Fibroblast of skin of back (primary cell): ENCODE data around the gene ZSWIM9.

Experiments
- DNase-seq: peaks from one replicate; pipeline ENCODE4 v3.0.0-alpha.2; 2013

Gene ZSWIM9

GRCh38 chr19:48175578-48175977 lies 5.1 kb downstream of the ZSWIM9 start:
- no peak for DNase-seq

- no peak for DNase-seq
These were observed 5.7 kb downstream of the ZSWIM9 start for GRCh38 chr19:48176226-48176625.

- DNase-seq, result no peak
These were observed 11.0 kb downstream of the ZSWIM9 start for GRCh38 chr19:48181505-48181904.

- DNase-seq, result no peak
These were observed 12.0 kb downstream of the ZSWIM9 start for GRCh38 chr19:48182434-48182833.

GRCh38 chr19:48183356-48183755 lies 12.9 kb downstream of the ZSWIM9 start:
- no peak for DNase-seq

DNA sequence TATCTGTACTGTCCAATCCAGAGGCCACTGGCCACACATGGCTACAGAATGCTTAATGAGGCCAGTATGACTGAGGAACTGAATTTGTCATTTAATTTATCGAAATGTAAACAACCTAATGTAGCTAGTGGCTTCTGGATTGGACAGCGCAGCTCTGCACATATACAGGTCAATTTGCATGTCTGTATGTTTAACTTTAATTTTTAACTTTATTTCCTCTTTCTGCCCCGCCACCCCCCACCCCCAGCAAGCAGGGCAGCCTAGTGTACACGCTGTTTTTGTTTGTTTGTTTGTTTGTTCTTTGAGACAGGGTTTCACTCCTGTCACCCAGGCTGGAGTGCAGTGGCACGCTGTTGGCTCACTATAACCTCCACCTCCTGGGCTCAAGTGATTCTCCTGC lies 15.5 kb downstream of the ZSWIM9 start:
- no peak for DNase-seq

DNA sequence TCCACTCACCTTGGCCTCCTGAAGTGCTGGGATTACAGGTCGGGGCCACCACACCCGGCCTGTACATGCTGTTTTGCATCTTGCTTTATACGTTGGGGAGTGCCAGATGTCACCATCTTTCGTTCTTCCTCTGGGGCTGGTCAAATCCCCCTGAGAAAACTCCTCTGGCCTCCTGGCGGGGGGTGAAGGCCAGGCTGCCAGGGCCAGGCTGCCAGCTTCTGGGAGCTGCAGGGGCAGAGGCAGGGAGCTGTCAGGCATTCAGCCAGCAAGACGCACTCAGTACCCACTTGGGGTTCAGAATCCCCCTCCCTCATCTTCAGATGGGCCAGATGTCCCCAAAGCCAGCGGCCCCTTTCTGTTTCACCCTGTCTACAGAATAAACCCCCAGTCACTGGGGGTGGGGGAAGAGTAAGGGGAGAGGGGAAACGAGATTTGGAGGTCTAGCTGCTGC lies 16.1 kb downstream of the ZSWIM9 start:
- no peak for DNase-seq

DNA sequence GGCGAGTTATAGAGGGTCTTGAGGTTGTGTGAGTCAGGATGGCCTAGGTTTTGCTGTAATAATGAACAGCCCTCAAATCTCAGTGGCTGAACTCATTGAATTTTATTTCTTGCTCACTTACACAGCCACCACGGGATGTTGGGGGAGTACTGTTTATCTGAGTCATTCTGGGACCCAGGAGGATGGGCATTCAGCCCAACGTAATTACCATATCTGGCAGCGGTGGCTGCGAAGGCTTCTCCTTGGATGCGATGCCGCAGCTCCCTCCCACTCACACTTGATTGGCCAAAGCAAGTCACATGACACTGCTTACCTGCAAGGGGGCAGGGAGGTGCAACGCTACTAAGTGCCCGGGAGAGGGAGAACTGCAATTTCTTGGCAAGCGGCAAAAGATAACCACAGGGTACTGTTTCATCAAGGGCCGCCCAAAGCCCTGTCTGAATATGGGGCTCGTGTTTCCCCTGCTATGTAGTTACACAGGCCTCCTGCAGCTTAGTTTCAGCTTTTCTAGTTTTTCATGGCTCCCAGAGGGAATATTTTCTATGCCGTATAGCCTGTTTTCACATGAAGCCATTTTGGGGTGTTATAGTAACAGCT lies 19.9 kb downstream of the ZSWIM9 start:
- peak; percentile 44 for DNase-seq

DNA sequence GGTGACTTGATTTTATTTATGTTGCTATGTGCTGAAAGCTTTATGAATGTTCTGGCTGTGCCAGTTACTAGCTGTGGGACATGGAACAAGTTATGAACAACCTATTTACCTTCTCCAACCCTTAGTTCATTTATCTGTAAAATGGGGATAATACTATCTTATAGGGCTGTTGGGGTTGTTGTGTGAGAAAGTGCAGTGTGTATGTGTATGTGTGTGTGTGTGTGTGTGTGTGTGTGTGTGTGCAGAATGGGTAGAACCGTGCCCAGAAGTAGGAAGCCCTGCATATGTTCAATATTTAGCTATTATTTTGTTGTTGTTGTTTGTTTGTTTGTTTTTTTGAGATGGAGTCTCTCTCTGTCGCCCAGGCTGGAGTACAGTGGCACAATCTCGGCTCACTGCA lies 20.4 kb downstream of the ZSWIM9 start:
- no peak for DNase-seq

GRCh38 chr19:48192750-48193149 lies 22.3 kb downstream of the ZSWIM9 start:
- no peak for DNase-seq

DNA sequence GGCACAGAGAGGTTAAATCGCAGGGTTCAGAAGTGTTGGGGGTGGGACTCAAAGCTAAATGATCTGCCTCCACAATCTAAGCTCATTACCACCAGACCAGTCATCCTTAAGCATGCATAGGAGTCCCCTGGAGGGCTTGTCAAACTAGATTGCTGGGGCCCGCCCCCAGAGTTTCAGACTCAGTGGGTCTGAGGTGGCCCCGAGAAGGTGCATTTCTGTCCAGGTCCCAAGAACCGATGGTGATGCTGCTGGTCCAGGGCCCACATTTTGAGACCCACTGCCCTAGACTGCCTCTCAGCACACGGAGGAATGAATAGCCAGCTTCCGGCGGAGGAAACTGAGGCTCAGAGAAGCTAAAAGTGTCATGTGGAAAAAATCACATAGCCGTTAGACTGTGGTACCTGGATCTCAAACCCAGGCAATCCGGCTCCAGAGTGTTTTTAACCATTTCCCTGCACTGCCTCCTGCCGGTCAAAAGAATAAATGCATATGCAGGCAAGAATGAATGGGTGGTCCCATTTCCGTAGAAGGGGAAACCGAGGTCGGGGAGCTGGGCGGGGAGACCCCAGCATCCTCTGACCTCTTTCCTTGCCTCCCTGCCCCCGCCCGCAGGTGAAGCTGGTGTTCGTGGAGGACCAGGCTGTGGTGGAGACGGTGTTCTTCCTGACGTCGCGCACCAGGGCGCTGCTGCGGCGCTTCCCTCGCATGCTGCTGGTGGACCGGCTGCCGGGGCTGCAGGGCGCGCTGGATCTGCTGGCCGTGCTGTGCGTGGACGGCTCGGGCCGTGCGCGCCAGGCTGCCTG lies 23.8 kb downstream of the ZSWIM9 start:
- DNase-seq, result no peak

DNA sequence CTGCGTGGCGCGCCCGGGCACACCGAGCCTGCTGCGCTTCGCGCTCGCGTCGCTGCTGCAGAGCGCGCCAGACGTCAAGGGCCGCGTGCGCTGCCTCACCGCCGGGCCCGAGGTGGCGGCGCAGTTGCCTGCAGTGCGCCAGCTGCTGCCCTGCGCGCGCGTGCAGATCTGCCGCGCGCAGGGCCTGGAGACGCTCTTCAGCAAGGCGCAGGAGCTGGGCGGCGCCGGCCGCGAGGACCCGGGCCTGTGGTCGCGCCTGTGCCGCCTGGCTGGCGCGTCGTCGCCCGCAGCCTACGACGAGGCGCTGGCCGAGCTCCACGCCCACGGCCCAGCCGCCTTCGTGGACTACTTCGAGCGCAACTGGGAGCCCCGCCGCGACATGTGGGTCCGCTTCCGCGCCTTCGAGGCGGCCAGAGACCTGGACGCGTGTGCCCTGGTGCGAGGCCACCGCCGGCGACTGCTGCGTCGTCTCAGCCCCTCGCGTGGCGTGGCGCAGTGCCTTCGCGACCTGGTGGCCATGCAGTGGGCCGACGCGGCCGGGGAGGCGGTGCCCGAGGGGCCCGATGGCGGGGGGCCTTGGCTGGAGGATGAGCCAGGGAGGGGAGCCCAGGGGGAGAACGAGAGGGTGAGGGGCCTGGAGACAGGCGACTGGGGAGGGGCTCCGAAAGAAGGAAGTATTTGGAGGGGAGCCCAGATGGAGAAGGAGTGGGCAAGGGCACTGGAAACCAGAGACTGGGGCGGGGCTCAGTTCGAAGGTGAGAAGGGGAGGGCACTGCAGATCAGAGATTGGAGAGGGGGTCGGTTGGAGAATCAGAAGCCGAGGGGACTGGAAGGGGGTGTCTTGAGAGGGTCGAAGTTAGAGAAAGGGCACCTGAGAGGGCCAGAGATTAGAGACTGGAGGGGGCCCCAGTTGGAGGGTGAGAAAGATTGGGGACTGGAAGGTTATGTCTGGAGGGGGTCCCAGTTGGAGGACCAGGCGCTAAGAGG lies 24.7 kb downstream of the ZSWIM9 start:
- no peak for DNase-seq

- DNase-seq, result no peak
These were observed 25.9 kb downstream of the ZSWIM9 start for GRCh38 chr19:48196321-48196763.

GRCh38 chr19:48196933-48197665 lies 26.6 kb downstream of the ZSWIM9 start:
- no peak for DNase-seq

DNA sequence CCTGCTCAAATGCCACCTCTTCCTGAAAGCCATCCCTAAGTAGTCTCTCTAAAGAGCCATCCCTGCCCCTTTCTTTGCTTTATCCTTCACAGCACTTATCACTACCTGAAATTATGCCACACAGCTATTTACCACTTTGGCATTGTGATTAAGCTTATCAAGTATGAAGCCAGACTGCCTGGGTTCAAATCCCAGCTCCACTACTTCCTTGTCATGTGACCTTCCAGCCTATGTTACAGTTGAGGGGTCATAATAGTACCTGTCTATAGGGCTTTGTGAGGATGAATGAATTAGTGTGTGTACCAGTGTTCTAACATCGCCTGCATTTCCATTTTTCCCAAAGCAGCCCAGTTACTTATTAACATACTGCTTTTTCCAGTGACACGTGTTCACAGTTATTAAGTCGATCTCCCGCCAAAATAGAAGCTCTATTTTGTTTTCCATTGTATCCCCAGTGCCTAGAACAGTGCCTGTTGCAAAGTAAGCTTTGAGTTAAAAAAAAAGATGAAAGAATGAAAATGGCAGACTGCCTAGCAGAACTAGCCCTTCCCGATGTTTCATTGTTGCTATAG lies 32.8 kb downstream of the ZSWIM9 start:
- no peak for DNase-seq

- peak; percentile 95 for DNase-seq
These were observed 33.5 kb downstream of the ZSWIM9 start for GRCh38 chr19:48203794-48204628.

DNA sequence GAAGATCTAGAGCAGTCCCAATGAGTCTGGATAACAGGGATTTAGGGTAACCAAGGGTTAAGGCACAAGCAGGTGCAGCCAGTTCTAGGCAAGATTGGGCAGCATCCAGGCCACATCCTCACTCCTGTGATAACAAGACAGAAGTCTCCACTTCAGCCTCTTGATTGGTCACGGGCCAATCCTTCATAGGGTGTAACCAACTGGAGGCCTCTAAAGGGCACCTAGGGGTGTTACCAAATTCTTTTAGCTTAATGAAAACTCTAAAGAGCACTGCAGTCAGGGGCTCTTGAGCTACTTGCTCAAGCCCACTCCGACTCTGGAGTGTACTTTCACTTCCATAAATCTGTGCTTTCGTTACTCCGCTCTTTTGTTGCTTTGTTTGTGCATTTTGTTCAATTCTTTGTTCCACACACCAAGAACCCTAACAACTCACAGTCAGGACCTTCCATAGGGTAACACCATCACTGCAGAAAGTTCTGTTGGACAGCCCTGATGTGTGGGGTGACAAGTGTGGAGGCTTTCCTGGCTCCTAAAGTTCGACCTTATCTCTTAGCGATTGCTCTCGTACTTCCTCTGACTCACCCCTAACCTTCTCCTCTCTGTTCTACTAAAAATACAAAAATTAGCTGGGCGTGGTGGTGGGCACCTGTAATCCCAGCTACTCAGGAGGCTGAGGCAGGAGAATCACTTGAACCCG lies 36.1 kb downstream of the ZSWIM9 start:
- no peak for DNase-seq

DNA sequence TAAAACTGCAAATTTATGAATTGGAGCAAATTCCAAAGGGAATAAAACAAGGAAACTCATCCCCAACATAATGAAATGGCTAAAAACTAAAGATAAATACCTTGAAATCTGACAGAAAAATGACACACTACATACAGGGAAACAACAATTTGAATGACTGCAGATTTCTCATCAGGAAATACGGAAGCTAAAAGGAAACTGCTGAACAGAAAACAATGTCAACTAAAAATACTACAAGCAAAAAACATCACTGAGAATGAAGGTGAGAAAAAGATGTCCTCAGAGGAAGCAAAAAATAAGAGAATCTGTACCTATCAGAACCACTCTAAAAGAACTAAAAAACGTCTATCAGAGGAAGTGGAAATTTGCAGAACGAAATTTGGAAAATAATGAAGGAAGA lies 39.5 kb downstream of the ZSWIM9 start:
- no peak for DNase-seq

GRCh38 chr19:48213959-48214358 lies 43.5 kb downstream of the ZSWIM9 start:
- DNase-seq, result peak; percentile 45

DNA sequence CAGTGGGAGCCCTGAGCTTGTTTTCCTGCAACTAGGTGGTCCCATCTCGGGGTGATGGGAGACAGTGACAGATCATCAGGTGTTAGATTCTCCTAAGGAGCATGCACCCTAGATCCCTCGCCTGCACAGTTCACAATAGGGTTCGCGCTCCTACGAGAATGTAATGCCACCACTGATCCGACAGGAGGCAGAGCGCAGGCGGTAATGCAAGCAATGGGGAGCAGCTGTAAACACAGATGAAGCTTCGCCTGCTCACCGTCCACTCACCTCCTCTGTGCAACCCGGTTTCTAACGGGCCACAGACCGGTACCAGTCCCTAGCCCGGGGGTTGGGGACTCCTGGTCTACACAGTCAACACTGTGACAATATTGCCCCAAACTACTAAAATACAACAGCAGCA lies 46.5 kb downstream of the ZSWIM9 start:
- no peak for DNase-seq
